SW480 (cell line): Measurements from ENCODE around the gene COPZ1.
"Not testable (repeated sequence)": the region's sequence is repeated elsewhere in the genome, so short reads cannot be mapped to it uniquely, and the experiment has no call there.

Source experiments
- DNase-seq: peaks from one replicate; pipeline ENCODE4 v3.0.0-alpha.2; 2016; ENCODE audit warnings: low spot score

The COPZ1 gene

GRCh38 chr12:54324617-54325441, at the start of gene COPZ1:
TSS of gene COPZ1 (plus strand) at chr12:54325131. CDS start at chr12:54325164, 33 bp downstream.
- DNase-seq = peak; percentile 100

GRCh38 chr12:54276368-54276767, 48.6 kb upstream of the COPZ1 start:
- no peak for DNase-seq

- no peak for DNase-seq
These were observed 47.1 kb upstream of the COPZ1 start for GRCh38 chr12:54277823-54278276.

GRCh38 chr12:54279227-54279631, 45.7 kb upstream of the COPZ1 start:
- DNase-seq = no peak

- peak; percentile 99 for DNase-seq
These were observed 45.1 kb upstream of the COPZ1 start, which contains the start of gene CBX5 for GRCh38 chr12:54279632-54280467. TSS of gene CBX5 (minus strand) at chr12:54280122. CDS start at chr12:54257650, 22,472 bp downstream.

GRCh38 chr12:54280468-54281260, 44.3 kb upstream of the COPZ1 start, which contains the start of gene HNRNPA1:
TSS of gene HNRNPA1 (plus strand) at chr12:54280726. CDS start at chr12:54280808, 82 bp downstream.
- peak; percentile 100 for DNase-seq

- DNase-seq = not testable (repeated sequence)
These were observed 43.7 kb upstream of the COPZ1 start for GRCh38 chr12:54281261-54281638.

GRCh38 chr12:54281694-54282093, 43.2 kb upstream of the COPZ1 start:
- not testable (repeated sequence) for DNase-seq

GRCh38 chr12:54282949-54283593, 41.9 kb upstream of the COPZ1 start:
- no peak for DNase-seq

- DNase-seq = not testable (repeated sequence)
These were observed 40.7 kb upstream of the COPZ1 start for GRCh38 chr12:54284070-54284780.

GRCh38 chr12:54285150-54286041, 39.5 kb upstream of the COPZ1 start:
- no peak for DNase-seq

- no peak for DNase-seq
These were observed 38.6 kb upstream of the COPZ1 start for GRCh38 chr12:54286042-54287030.

GRCh38 chr12:54287261-54288157, 37.4 kb upstream of the COPZ1 start:
- no peak for DNase-seq

GRCh38 chr12:54292083-54292930, 32.6 kb upstream of the COPZ1 start:
- no peak for DNase-seq

- no peak for DNase-seq
These were observed 32.0 kb upstream of the COPZ1 start for GRCh38 chr12:54292931-54293241.

GRCh38 chr12:54294152-54294952, 30.6 kb upstream of the COPZ1 start:
- DNase-seq = peak; percentile 66
